ENCODE measurements around the gene CCDC183.
A peak's percentile ranks its signal among the peaks of the same experiment; 100 is the strongest.
"Not testable (repeated sequence)": the region's sequence is repeated elsewhere in the genome, so short reads cannot be mapped to it uniquely, and the experiment has no call there.

CCDC183 gene

DNA sequence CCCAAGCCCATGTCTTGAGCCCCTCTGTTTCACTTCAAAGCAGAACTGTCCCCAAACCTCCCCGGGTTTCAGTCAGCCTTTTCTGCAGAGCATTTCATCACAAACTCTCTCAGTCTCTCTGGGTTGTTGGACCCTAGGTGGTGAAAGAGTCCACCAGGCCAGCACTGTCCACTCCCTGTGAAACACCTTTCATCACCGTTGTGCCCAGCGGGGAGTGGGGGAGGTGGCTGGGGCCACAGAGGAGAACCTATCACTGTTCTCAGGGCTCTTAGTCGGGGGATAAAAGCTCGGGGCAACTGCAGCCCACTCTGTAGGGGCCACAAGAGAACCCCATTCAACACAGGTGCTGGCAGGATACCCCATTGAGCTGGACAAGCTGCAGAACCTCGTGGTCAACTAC lies 6.2 kb downstream of the CCDC183 start:
- DNase-seq (ENCODE audit: low spot score): no peak

DNA sequence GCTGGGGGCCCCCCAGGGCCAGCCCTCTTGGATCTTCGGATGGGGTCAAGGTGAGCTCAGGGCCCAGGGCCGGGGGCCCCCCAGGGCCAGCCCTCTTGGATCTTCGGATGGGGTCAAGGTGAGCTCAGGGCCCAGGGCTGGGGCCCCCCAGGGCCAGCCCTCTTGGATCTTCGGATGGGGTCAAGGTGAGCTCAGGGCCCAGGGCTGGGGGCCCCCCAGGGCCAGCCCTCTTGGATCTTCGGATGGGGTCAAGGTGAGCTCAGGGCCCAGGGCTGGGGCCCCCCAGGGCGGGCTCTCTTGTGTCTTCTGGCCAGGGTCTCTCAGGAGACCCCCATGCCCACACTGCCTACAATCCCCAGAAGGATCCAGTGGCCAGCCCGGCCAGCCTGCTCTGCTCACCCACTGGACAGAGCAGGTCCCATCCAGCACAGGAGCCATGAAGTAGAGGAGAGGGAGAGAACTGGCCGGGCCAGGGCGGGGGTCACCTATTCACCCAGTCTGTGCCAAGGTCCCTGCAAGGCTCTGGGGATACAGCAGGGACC lies 6.9 kb downstream of the CCDC183 start:
- DNase-seq (ENCODE audit: low spot score): not testable (repeated sequence)

- DNase-seq (ENCODE audit: low spot score): no peak
Measured at GRCh38 chr9:136803551-136804508, 7.7 kb downstream of the CCDC183 start.

DNA sequence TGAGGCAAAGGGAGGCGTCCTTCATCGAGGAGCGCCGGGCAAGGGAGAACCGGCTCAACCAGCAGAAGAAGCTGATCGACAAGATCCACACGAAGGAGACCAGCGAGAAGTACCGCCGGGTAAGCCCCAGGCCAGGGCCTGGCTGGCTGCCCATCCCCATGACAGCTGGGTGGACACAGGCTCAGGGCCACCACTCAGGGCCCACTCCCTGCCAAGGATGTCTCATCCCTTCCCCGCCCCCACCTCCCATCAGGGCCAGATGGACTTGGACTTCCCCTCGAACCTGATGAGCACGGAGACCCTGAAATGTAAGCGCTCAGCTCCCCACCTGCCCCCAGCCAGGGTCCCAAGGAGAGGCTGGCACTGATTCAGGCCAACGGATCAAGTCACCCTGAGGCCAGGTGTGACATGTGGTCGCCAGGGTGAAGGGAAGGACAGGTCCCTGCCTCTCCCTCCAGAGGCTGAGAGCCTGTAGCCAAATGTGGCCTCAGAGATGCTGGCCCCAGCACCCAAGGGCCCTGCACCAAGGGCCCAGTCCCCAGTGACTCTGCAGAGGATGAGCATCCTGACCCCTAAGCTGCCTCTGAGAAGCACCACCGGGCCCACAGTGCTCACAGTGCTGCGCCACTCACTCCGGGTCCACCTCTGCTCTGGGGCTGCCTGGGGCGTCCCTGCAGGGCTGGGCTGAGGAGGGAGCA lies 8.5 kb downstream of the CCDC183 start:
- DNase-seq (ENCODE audit: low spot score): no peak

GRCh38 chr9:136805207-136805740 lies 9.1 kb downstream of the CCDC183 start:
- no peak for DNase-seq (ENCODE audit: low spot score)

DNA sequence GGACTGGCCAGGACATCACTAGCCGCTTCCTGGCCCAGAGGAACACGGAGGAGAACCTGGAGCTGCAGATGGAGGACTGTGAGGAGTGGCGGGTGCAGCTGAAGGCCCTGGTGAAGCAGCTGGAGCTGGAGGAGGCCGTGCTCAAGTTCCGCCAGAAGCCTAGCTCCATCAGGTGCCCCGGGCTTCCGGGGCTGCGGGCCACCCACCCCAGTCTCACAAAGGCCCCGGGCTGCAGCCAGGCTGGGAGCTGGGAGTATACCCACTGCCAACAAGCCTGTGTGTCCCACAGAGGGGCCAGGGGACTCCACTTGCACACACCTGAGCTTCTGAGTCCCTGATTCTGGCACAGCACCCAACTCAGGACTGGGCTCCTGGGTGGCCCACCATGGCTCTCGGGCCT lies 9.9 kb downstream of the CCDC183 start:
- DNase-seq (ENCODE audit: low spot score): no peak

DNA sequence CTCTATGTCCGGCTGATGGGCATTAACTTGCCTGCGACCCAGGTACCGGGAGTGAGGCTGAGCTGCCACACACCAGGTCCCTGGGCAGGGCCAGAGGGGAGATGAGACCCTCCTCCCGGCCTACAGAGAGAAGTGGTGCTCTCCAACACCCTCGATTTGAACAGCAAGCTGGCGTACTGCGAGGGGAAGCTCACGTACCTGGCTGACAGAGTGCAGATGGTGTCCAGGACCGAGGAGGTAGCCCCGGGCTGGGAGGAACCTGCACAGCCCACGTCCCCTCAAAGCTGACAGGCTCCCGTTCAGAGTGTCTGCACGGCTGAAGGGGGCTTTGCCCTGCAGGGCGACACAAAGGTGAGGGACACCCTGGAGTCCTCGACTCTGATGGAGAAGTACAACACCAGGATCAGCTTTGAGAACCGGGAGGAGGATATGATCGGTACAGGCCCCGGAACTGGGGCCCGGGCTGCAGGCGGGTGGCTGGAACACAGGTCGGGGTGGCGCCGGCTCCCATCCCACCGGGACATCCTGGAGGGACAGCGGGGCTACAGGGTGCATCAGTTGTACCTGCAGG lies 10.6 kb downstream of the CCDC183 start:
- no peak for DNase-seq (ENCODE audit: low spot score)

- DNase-seq (ENCODE audit: low spot score): peak; percentile 62
Measured at GRCh38 chr9:136807281-136808074, 11.3 kb downstream of the CCDC183 start, which contains the start of gene RABL6. Gene RABL6, plus strand, starts transcription at chr9:136807948. Its CDS starts 249 bp downstream, at chr9:136808197.

DNA sequence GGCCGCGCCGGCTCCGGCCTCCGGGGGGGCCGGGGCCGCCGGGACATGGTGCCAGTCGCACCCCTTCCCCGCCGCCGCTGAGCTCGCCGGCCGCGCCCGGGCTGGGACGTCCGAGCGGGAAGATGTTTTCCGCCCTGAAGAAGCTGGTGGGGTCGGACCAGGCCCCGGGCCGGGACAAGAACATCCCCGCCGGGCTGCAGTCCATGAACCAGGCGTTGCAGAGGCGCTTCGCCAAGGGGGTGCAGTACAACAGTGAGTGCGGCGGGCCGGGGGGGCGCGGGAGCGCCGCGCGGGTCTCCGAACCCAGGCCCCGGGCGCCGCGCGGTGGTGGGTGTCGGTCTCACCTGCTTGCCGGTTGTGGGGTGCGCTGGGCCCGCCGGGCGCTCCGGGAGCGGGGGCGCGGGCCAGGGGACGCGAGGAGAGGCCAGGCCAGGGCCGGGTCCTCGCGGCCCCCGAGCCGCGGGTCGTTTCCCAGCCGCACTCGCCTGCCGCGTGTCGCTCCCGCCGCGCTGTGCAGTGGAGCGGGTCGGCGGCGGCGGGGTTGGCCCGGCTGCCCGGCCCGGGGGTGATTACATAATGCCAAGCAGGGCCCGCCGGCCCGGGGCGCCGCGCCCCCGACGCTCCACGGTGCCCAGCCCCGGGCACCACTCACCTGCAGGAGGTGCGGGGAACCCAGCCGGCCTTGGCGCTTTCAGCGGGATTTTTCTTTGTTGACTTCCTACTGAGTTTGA lies 12.1 kb downstream of the CCDC183 start:
- no peak for DNase-seq (ENCODE audit: low spot score)

DNA sequence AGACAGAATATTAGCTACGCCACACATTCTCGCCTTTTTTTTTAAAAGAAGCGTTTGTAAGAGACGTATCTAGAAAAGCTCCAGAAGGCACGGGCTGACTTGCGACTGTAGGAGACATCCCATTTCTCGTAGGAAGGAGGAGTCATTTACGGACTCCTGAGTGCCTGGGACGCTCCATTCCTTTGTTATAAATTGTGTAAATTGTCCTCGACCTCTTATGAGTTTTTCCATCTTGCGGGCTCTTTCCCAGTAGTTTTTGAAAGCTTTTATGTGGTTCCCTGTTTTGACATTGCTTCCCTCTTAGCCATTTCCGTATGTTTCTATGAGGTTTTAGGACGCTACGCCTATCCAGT lies 12.6 kb downstream of the CCDC183 start:
- DNase-seq (ENCODE audit: low spot score): no peak

DNA sequence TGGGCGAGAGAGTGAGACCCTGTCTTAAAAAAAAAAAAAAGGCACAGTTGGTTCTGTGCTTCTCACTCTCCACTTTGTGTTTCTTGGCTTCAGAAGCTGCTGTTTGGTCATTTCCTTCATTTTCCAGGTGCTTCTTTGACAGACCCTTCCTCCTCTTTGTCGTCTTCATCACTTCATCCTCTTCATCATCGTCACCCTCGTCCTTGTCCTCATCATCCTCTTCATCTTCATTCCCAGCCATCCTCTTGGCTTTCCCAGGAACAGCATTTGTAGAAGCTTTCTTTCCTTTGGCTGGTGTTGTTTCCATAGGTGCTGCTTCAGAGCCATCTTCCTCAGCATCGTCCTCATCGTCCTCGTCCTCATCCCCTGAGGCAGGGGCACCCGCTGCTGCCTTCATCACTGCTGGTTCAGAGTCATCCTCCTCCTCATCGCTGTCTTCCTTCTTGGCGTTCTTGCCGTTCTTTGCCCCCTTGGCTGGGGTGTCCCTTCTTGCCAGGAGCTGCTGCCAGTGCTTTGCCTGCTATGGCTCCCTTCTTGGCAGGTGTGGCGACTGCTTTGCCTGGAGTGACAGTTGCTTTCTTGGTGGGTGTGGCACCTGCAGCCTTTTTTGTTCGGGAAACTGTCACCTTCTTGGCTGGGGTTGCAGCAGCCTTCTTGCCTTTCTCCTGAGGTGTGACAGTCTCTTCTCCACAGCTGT lies 18.7 kb downstream of the CCDC183 start:
- DNase-seq (ENCODE audit: low spot score): no peak

DNA sequence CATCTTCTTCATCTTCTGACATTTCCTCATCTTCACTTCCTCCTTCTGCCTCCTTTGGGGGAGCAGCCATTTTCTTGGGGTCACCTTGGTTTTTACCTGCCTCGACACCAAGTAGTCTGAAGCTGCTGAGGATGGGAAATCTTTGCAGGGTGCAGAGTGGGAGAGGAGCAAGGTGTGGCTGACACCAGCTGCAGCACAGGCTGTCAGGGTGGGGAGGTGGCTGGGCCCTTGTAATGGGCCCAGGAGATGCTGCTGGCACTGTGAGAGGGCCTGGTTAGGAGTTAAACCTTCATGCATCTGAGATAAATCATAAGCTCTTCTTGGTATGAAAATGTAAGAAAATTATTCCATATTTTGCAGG lies 19.3 kb downstream of the CCDC183 start:
- no peak for DNase-seq (ENCODE audit: low spot score)

- DNase-seq (ENCODE audit: low spot score): no peak
Measured at GRCh38 chr9:136820971-136821825, 25.1 kb downstream of the CCDC183 start.

DNA sequence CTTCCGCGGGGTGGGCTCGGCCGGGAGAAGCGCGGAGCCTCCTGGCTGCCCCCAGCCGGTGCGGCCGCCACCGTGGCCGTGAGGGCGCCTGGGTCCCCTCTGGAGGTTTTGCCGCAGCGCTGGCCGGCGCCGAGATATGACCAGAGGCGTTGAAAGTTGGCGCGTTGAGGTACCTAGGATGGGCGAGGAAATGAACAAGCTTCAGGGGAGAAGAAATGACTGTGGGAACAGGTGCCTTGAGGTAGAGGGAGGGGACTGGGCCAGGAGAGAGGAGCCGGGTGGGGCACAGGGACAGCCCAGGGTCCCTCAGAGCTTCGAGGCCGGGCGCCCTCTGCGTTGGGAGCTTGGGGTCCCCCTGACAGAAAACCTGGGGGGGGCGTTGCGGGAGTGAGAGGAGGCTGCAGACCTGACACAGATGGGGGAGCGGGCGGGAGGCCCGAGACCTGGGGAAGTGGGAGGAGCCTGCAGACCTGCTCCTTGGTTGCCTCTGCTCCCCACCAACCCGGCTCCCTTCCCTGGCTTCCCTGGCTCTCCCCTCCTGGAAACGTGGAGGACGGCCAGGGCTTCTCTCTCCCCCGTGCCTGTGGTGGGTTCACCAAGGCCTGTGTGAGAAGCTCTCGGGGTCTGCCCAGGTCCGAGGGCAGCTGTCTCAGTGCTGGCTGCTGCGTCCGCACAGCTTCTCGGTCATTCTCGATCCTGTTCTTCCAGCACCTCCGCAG lies 25.8 kb downstream of the CCDC183 start:
- DNase-seq (ENCODE audit: low spot score): no peak

DNA sequence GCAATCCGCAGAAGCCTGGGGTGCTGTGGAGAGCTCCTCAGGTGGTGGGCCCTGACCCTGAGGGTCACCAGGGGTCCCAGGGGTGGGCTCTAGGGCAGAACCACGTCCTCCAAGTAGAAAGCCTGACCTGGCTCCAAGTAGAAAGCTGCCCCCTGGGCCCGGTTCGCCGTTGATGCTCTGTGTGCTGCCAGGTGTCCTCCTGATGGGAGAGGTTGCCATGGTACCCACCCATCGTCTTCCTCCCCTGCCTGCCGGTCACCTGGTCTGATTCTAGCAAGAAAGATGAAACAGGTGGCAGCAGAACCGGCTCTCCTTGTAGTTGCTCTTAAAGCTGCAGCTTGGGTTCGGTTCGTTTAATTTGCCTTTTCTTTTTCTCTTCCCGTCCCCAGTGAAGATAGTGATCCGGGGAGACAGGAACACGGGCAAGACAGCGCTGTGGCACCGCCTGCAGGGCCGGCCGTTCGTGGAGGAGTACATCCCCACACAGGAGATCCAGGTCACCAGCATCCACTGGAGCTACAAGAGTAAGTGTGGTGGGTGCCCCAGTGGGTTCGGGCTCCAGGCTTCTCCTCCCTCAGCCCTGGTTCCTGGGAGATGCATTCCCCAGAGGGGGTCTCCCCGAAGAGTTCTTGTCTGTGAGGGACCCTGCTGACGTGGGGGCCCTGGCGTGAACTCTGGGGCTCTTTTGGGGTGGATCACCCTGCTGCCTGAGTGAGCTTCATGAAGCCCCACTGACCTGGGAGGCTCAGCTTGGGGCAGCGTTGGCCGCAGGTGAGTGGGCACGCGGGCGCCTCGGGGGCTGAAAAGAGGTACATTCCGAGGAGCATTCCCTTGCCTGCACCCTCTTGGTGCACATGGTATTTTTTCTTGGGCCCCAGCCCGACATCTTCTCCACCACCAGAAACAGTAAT lies 27.3 kb downstream of the CCDC183 start:
- DNase-seq (ENCODE audit: low spot score): no peak

DNA sequence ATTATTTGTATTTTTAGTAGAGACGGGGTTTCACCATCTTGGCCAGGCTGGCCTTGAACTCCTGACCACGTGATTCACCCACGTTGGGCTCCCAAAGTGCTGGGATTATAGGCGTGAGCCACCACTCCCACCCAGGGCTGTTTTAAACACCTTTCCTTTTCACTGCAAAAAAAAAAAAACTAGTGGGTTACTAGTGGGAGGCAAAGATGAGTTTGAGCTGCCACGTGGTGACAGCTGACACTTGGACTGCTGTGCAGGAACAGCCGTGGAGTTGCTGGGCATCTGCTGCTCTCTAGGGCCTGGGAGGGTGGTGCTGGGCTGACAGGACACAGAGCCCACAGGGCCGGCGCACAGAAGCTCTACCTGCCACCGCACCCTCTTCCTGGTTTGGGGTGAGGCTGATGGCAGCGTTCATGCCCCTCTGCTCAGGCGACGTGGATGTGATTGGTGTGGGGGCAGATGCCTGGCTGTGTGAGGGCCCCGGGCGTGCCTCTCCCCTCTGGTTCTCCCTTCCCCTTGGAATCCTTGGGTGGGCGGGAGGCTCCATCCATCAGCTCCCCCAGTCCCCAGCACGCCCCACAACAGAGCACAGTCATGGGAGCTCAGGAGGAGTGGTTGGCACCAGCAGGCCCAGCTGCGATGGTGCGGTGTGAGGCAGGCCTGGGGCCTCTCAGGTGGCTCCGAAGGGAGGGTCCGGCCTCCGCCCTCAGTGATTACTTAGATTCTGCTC lies 28.5 kb downstream of the CCDC183 start:
- no peak for DNase-seq (ENCODE audit: low spot score)

All from globus pallidus (tissue), 1 donor.